H1 (cell line): ENCODE results near the gene HS1BP3. TPM values are rescaled to one million over a fixed set of nuclear protein-coding genes. Genes with fewer than 3 reads are reported as not detected.

ENCODE experiments used
- CHD1 ChIP-seq: IDR thresholded peaks from 2 replicates; pipeline ENCODE4 v1.6.1; 2012; ENCODE audit warnings: low read depth, low read length, improper control_type of control experiment
- USF2 ChIP-seq: IDR thresholded peaks from 2 replicates; pipeline ENCODE4 v1.6.1; 2011; ENCODE audit warnings: low read length, improper control_type of control experiment
- polyA plus RNA-seq, 7 experiments: library from polyadenylated mRNA; depleted of rRNA in 3 of 7; stranded (reverse) in 5 of 7; unstranded in 2 of 7; fragments of >200 nt in 5 of 7; fragments of 200-250 nt in 2 of 7; gene quantifications; 1 replicate in 5 of 7; 2 replicates in 1 of 7; 4 replicates in 1 of 7; pipeline versions ENCODE4 v1.2.1 to v1.2.3, GENCODE V29; 2011 to 2013; ENCODE audit warnings: missing spikeins in 2 of 7, mixed read lengths in 2 of 7
- total RNA-seq: library from RNA; stranded (reverse); fragmentation: NEBNext Ultra II Directional; extraction: Animal tissue kit (Norgen Biotek cat#: 25700); gene quantifications from 2 replicates; pipeline ENCODE4 v1.2.1, GENCODE V29; 2021

Gene HS1BP3
- total and polyA plus RNA-seq, 2 of the 8 experiments (the other 6 are each of a cell fraction or from before 2014, with no cell fraction given), result 11.1 to 11.3 TPM

DNA sequence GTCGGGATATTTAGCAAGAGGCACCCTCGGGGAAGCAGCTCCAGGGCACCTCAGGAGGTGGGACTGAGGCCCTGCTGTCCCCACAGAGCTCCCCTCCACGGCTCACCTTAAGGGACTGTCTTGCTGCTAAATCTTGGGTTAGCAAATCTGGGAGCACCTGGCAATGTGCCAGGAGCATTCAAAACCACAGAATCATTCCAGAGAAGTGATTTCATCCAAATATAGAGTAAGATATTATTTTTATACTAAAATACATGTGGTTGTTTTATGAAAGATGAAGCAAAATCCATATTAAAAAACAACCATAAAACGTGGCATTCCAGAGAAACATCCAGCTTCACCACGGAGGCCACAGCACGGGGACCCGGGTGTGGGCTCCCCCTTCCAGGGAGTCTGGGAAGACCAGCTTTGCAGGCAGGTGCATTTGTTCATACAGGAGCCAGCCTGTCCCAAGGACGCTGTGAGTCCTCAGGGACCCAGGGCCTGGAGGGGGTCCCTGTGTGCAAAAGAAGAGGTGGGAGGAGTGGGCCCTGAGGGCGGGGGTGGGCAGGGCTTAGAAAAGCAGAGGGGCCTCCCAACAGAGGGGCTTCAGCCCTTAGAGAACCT is 16.3 kb downstream of the HS1BP3 start (continued):
- TF ChIP-seq USF2 (no peak), CHD1 (no peak)
- TF ChIP-seq, all 59 proteins: peak for 0
